SK-N-MC (cell line): ENCODE data around the gene OSBPL5.

Source experiments
- EZH2 ChIP-seq: fragments of 200-600 bp; sonication (generic); IDR thresholded peaks from one replicate; pipeline ENCODE4 v1.6.1; 2017; ENCODE audit warnings: antibody characterized with exemption
- FOXP2 ChIP-seq: optimal IDR thresholded peaks from 2 replicates; pipeline ENCODE3; 2011; ENCODE audit warnings: mild to moderate bottlenecking, moderate library complexity; ENCODE audit not compliant: insufficient read depth; ENCODE audit errors: extremely low read length, control extremely low read depth
- POLR2AphosphoS5 ChIP-seq: IDR thresholded peaks from 2 replicates; pipeline ENCODE4 v1.6.1; 2012; ENCODE audit warnings: mild to moderate bottlenecking, low read depth, low read length, borderline replicate concordance

DNA sequence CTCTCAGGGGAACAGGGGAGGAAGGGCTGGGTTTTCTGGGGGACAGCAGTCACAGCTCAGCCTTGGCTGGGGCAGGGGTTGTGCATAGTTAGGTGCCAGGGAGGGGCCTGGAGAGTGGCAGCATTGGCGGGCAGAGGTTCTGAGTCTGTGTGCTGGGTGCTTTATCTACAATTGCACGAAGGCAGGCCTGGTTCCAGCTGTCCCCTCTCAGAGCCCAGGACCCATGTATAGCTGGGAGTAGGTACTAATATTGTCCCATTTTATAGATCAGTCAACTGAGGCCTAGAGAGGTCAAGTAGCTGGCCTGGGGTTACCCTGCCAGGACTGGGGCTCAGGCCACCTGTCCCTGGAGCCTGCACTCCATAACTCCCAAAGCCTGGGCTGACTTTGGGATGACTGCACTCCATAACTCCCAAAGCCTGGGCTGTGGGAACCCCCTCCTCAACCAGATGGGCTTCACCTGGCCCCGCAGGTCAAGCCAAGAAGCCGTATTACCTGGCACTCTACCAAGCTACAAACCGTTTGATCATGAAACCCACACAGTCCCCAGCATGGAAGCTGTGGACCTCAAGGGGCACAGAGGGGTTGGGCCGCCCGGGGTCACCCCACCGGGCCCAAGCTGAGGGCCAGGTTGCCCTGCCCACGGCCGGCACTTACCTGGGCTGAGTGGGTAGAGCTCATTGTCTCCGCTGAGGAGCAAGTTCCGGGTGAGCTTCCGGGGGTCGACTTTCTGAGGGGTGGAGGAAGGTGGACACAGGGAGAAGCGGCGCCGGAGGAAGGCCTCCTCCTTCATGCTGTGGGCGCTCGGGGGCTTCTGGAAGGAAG, 36.5 kb downstream of the OSBPL5 start:
- no peak for TF ChIP-seq POLR2AphosphoS5
- TF ChIP-seq FOXP2 = no peak
- TF ChIP-seq EZH2 = no peak
